Retinal pigment epithelial cell (primary cell): ENCODE results near the gene VIPR2.
"Not testable (repeated sequence)": the region's sequence is repeated elsewhere in the genome, so short reads cannot be mapped to it uniquely, and the experiment has no call there.

Experiments used
- DNase-seq: peaks from one replicate; pipeline ENCODE4 v3.0.0-alpha.2; 2010; ENCODE audit warnings: low read depth
- H3K4me3 ChIP-seq: 2 replicates; pipeline ENCODE4 v1.5.1; 2011; ENCODE audit warnings: mild to moderate bottlenecking, low read length, control low read depth, moderate library complexity
- CTCF ChIP-seq: conservative IDR thresholded peaks from 2 replicates; pipeline ENCODE4 v1.5.1; 2011; ENCODE audit warnings: low read depth, low read length, control low read depth, inconsistent platforms

Gene VIPR2

DNA sequence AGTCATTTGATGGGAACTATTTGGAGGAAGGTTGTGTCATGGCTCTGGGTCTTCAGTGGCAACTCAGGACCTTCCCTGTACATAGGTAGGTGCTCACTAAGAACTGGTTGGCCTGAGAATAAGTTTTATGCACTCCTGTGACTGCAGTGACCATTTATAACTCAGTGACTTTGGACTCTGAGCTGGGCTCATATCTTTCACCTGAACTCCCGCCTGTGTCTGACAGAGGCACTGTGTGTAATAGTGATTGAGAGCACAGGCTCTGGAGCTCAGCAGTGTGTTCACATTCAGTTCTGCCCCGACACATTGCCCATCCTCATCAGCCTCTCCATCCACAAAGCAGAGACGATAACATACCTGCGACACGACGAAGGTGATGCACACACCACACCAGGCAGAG is 34.6 kb upstream of the VIPR2 start:
- no peak for DNase-seq
- no peak for TF ChIP-seq CTCF
- no peak overlapping the region for H3K4me3 ChIP-seq

DNA sequence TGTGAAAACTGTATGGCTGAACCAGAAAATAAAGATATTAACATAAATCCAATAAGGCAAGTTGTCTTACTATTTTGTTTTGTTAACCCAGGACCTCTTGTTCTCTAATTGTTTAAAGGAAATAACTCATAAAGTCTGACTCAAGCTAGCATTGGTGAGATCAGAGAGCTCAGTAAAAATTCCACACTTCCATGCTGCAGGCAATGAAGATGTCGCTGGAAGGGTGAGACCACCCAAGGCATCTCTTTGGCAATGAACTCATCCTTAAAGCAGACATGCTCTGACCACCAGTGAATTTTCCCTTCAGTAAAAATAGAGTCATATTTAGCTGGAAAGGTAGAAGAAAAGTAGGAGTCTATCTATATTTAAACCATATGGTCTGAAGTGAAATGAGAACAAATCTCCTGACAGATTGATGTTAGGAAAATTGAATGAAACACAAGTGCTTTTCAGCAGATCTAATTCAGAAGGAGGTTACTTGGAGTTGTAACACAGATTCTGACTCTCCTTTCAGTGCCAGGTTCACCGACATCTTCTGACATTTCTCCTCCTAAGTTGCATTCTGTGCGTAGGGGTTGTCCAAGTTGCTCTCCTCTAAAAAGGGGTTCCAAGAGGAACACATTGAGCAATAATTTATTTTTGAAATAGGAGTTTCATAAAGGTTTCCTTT is 32.8 kb upstream of the VIPR2 start:
- no peak for TF ChIP-seq CTCF
- no peak for DNase-seq
- no peak overlapping the region for H3K4me3 ChIP-seq

DNA sequence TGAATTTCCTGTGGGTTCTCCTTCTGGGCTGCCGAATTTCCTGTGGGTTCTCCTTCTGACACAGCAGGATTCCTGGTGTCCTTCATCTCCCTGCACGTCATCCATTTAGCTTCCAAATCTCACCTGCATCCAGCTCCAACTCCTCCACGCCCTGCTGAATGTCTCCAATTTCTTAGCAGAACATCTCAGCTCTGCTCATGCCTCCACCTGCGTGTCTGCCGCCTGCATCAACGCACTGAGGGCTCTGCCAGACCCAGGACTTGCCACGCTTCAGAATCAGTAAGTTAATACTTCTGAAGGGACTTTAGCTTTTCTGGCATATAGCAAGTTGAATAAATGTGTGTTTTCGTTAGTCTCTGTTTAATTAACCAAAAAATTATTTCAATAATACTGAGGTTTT is 31.1 kb upstream of the VIPR2 start:
- no peak overlapping the region for H3K4me3 ChIP-seq
- no peak for DNase-seq
- TF ChIP-seq CTCF, result no peak

- not testable (repeated sequence) for H3K4me3 ChIP-seq, DNase-seq
Measured at GRCh38 chr7:159175100-159175499, 30.4 kb upstream of the VIPR2 start.

DNA sequence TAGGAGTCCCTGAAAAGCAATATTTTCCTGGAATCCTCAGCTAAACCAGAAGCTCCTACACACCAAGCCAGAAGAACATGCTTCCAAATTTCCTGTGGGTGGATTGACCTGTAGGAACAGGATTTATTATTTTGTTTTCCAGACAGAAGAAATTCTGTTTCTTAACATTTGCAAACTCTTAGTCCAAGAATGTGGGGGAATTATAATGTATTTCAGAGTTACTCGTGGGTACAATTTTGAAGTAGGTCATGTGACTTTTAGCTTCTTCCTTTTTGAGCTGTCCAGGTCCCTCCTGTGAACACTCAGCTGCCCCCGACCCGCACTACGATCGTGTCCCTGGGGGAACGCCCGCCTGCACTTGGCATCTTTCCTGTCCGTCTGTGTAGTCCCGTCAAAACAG is 27.7 kb upstream of the VIPR2 start:
- no peak for TF ChIP-seq CTCF
- DNase-seq, result no peak
- H3K4me3 ChIP-seq, result no peak overlapping the region

- no peak for TF ChIP-seq CTCF
- DNase-seq, result no peak
Measured at GRCh38 chr7:159169391-159169790, 24.7 kb upstream of the VIPR2 start.

DNA sequence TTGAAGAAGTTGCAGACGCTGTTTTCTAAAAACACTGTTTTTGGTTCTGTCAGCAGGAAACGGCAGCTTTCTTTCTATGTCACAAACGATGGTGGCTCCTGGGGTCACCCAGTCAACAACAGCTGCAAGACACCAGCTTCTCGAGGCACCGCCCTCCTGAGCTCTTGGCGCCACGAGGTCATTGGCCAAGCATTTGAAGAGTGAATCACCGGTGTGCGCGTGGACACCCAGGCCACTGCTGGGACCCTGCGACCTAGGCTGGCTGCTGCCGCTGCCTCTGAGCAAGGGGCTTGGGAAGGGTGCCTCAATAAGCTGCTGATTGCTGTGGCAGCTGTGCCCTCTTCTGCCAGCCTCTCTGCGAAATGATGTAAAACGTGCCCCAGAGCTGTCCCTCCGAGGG is 22.5 kb upstream of the VIPR2 start:
- DNase-seq, result no peak
- no peak for TF ChIP-seq CTCF
- H3K4me3 ChIP-seq, result no peak overlapping the region

More at GRCh38 chr7:159169391-159169790, 24.7 kb upstream of the VIPR2 start:
- H3K4me3 ChIP-seq, result no peak overlapping the region
